Skin of body (tissue), 2 donors: ENCODE data around the gene TMEM107. TPM values are rescaled to one million over a fixed set of nuclear protein-coding genes. Genes with fewer than 3 reads are reported as not detected.
A peak's percentile ranks its signal among the peaks of the same experiment; 100 is the strongest.
"Not testable (repeated sequence)": the region's sequence is repeated elsewhere in the genome, so short reads cannot be mapped to it uniquely, and the experiment has no call there.

Experiments used
- DNase-seq: peaks from one replicate; lab custom pipeline; 2025; lab: John Stamatoyannopoulos, UW
- total RNA-seq: library from RNA; depleted of rRNA; stranded (reverse); fragments of >200 nt; gene quantifications from one replicate; pipeline ENCODE4 v1.2.3, GENCODE V29; 2014

Gene TMEM107
- total RNA-seq, 1 donor from 2014 or later: 21.6 TPM

GRCh38 chr17:8189711-8190477, 13.7 kb upstream of the TMEM107 start, which contains the start of gene BORCS6:
TSS of gene BORCS6 (minus strand) at chr17:8190180. CDS start at chr17:8190140, 40 bp downstream.
- DNase-seq: peak; percentile 99

DNA sequence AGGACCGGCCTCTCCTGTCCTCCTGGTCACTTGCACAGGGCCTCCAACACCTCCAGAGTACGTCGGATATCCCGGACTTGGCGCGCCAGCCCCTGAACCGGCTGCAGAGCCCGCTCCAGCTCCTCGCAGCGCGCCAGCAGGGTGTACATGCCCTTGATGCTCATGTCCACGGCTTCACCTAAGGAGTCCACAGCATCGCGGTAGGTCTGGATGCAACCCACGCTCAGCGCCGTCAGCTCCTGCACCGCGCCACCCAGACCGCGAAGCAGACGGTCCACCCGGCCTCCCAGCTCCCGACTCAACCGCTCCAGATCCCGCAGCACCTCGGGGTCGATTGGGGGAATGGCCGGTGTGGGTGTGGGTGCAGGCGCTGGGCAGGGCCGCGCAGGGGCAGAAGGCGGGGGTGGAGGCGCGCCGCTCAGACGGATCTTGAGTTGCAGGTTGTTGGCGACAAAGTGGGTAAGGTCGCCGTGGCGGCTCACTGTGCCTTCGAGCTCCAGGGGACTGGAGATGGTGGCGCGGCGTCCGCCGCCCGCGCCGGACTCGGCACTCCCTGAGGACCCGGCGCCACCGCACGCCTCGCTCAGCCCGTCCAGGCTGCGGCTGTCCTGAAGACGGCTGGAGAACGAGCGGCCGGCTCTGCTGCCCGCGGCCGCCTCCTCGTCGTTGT, 13.0 kb upstream of the TMEM107 start:
- DNase-seq: no peak

GRCh38 chr17:8188263-8188839, 12.2 kb upstream of the TMEM107 start:
- DNase-seq: no peak

- DNase-seq: peak; percentile 99
These were observed 11.5 kb upstream of the TMEM107 start for GRCh38 chr17:8187517-8188262.

DNA sequence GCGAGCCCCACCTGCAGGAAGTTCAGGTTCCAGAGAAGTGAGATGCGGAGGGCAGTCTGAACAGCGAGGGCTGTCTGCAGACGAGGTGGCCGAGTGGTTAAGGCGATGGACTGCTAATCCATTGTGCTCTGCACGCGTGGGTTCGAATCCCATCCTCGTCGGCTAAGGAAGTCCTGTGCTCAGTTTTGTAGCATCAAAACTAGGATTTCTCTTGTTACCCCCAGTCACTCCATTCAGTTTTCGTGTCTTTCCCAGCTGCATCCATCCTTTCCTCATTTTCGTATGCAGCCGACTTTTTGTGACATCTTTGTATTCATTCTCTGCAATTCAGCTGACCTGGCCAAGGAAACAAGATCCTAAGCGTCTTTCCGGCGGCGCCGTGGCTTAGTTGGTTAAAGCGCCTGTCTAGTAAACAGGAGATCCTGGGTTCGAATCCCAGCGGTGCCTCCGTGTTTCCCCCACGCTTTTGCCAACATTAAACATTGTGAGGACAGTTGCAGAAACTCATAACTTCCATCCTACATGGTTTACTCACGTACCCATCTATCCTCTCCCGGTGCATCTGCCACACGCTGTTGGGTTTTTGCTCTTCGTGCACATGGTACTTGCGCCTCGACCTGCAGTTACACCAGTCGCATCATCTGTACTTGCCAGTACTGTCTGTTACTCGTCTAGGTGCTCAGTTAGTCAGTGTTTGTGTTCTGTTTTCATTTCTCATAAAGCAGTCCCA, 10.8 kb upstream of the TMEM107 start:
- peak; percentile 98 for DNase-seq

- DNase-seq: no peak
These were observed 10.2 kb upstream of the TMEM107 start for GRCh38 chr17:8186446-8186786.

DNA sequence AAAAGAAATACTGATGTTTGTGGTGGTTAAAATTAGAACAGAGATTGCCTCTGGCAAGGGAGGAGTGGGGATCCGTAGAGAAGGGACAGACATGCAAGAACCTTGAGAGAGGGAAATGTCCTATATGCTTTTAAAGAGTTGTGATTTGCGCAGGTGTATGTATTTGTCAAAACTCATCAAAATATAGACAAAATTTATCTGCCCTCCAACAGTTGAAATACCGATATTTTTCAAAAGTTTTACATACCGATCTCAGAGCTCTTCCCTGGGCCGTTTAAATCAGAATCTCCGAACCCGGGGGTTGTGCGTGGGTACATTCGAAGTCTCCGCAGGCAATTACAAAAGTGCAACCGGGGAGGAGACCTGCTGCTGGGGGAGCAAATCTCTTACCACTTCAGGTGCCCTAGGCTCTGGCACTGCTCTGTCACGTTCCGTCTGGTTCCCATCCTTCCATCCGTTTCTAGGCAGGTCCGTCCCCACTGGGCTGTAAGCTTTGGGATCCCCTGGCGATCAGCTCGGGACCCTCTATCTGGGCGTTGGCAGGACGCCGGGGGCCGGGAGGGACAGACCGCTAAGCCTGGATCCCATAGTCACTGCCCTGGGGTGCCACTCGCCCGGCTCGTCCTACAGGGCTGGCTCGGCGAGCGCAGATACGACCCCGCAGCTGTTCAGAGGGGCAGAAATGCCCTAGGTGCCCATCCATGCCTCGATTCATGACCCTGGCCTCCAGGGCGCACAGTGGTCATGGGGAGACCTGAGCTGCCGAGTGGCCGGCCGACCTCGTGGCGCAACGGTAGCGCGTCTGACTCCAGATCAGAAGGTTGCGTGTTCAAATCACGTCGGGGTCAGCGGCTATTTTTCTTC, 9.6 kb upstream of the TMEM107 start:
- DNase-seq: no peak

DNA sequence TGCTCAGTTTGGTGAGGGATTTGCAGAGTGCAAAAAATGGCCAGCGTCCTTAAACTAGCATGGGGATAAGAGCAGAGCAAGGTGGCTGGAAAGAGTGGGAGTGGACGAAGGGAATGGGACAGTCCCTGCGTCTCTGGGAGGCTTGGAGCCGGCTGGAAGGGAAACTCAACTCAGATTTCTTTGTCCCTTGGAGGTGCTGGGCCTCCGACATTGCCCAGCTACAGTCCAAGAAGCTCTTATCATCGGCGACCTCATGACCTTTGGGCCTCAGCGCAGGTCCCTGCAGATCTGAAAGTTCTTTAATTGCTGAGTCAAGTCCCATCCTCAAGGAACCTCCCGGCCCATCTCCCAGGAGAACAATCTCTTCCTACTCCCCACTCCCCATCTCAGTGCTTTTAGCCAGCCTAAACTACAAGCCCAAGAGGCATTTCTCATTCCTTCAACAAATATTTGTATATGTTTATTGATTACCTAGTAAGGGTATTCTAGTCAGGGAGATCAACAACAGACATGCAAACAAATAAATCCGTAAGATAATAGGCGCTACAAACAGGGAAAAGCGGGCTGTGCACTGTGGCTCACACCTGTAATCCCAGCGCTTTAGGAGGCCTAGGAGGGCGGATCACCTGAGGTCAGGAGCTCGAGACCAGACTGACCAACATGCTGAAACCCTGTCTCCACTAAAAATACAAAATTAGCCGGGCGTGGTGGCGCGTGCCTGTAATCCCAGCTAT, 985 bp upstream of the TMEM107 start:
- DNase-seq: no peak

DNA sequence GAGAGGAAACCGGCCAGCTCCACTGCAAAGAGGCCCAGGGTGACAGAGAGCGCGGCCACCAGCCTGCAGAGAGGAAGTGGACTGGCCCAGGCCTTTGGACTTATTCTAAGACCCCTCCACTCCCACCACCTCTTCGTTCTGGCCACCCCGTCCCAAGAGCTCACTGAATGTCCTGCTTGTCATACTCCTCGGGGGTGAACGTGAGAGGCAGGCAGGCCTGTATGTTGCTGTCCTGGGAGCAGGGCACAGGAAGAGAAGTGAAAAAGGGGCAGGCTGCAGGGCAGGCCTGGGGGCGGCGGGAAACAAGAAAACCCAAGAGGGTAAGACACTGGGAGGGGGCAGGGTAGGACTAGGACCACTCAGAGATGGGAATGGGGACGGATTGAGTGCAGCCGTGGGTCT, 384 bp downstream of the TMEM107 start:
- DNase-seq: no peak

GRCh38 chr17:8173871-8174322, 2.3 kb downstream of the TMEM107 start:
- peak; percentile 82 for DNase-seq

DNA sequence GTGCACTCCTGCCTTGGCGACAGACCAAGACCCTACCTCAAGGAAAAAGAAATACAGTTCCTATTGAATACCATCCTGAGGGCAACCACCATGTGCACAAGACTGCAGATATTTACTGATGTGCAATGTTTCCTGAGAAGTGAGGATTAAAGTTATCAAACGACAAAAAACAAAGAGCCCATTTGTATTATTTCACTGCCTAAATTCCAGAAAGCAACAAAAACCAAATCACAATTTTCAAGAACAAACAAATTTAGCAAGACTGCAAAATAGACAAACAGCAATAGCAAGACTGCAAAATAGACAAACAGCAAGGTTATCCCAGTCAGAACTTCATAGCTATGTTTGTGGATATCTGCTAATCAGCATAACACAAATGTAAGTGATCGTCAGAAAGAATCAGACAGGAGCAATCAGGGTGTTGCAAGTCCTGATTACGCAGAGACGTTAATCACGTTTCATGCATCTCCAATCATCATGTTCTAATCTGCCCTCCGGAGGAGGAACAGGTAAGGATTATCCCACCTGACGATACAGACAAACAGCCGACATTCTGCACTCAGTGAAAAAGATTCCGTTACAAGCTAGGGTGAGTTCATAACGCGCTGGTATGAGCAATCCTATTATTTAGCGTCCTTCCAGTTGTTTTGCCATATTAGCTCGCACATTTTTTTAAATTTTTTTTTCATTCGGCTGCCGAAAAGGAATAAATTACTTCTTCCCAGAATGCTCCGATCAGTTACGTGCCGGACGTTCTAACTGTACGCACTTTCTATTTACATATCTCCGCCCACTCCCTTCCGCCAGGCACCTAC, 2.9 kb downstream of the TMEM107 start:
- peak; percentile 97 for DNase-seq

DNA sequence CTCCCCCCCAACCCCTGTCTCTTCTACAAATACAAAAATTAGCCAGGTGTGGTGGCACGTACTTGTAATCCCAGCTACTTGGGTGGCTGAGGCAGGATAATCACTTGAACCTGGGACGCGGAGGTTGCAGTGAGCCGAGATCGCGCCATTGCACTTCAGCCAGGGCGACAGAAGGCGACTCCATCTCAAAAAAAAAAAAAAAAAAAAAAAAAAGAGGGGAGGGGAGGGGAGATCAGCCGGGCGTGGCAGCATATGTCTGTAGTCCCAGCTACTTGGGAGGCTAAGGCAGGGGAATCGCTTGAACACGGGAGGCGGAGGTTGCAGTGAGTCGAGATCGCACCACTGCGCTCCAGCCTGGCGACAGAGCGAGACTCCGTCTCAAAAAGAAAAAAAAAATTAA, 6.0 kb downstream of the TMEM107 start:
- DNase-seq: not testable (repeated sequence)

DNA sequence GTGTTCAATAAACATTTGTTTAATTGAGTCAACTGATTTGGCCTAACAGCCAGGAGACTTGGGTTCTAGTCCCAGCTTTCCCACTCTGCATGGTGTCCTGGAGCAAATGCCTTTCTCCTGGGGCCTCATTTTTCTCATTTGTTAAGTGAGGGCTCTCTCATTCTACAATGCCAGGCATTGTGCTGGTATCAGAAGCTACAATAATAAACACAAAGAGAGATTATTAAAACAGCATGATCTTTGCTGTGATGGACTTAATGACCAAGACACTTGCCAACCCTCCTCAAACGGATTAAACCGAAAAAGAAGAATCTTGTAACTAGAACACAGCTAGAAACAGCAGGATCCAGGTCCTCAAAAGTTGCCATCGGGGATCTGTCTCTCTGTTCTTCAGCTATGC, 8.7 kb downstream of the TMEM107 start:
- no peak for DNase-seq

- DNase-seq: no peak
These were observed 9.4 kb downstream of the TMEM107 start for GRCh38 chr17:8166731-8167130.

GRCh38 chr17:8164815-8165131, 11.4 kb downstream of the TMEM107 start:
- DNase-seq: no peak

- DNase-seq: no peak
These were observed 12.0 kb downstream of the TMEM107 start for GRCh38 chr17:8163978-8164814.

- peak; percentile 39 for DNase-seq
These were observed 12.9 kb downstream of the TMEM107 start for GRCh38 chr17:8162997-8163977.
